Calu3 (cell line): ENCODE measurements around the gene SPTBN4. TPM values are rescaled to one million over a fixed set of nuclear protein-coding genes. Genes with fewer than 3 reads are reported as not detected.

Experiments used
- BruUV-seq: library from RNA; stranded (reverse); fragments of 400-500 nt; replicated peaks from 2 replicates; lab custom pipeline; 2021; lab: Mats Ljungman, UMichigan
- CTCF ChIA-PET: fragments of 300-600 bp; sonication (Branson Sonifier 250); formaldehyde crosslinking; loops from one replicate; lab custom pipeline; 2022; ENCODE audit warnings: antibody characterized with exemption; lab: Charles Lee
- DNase-seq: peaks from one replicate; pipeline ENCODE4 v3.0.0; 2022
- H3K27ac Mint-ChIP-seq: one replicate; pipeline ENCODE4 v1.8.0; 2022; ENCODE audit warnings: mixed read lengths; ENCODE audit not compliant: unreplicated experiment
- H3K27me3 Mint-ChIP-seq: one replicate; pipeline ENCODE4 v1.8.0; 2022; ENCODE audit warnings: mixed read lengths; ENCODE audit not compliant: unreplicated experiment
- H3K36me3 Mint-ChIP-seq: one replicate; pipeline ENCODE4 v1.8.0; 2022; ENCODE audit warnings: mild to moderate bottlenecking, moderate library complexity, mixed read lengths; ENCODE audit not compliant: insufficient read depth, unreplicated experiment
- H3K4me1 Mint-ChIP-seq: one replicate; pipeline ENCODE4 v1.8.0; 2022; ENCODE audit warnings: mild to moderate bottlenecking, low read depth, mixed read lengths; ENCODE audit not compliant: unreplicated experiment
- H3K4me3 Mint-ChIP-seq: one replicate; pipeline ENCODE4 v1.8.0; 2022; ENCODE audit warnings: mild to moderate bottlenecking, low read depth, moderate library complexity, mixed read lengths; ENCODE audit not compliant: unreplicated experiment
- H3K9me3 Mint-ChIP-seq: one replicate; pipeline ENCODE4 v1.8.0; 2022; ENCODE audit warnings: low read depth, mixed read lengths; ENCODE audit not compliant: unreplicated experiment
- intact Hi-C: fragments of 100-400 bp; cut with micrococcal nuclease; formaldehyde crosslinking; loops from one replicate; pipeline ENCODE4 v1.10.0; 2022; ENCODE audit not compliant: unreplicated experiment
- total RNA-seq: library from RNA; stranded (reverse); gene quantifications from 2 replicates; pipeline ENCODE4 v1.2.3, GENCODE V29; 2022
- TF ChIP-seq, protein P1 (sequence below): fragments of 200-600 bp; IDR thresholded peaks from one replicate; pipeline ENCODE4 v1.8.0; 2022; ENCODE audit warnings: antibody characterized with exemption; ENCODE audit not compliant: unreplicated experiment

SPTBN4 gene
- total RNA-seq, 1 experiment from 2014 or later: 0.80 TPM

GRCh38 chr19:40553885-40554857, 87.4 kb downstream of the SPTBN4 start:
- no TSS peak for BruUV-seq
- no peaks in the 10 kb centered on the region for H3K4me1 Mint-ChIP-seq
- peak; percentile 11 for DNase-seq
- H3K27ac Mint-ChIP-seq: no peak overlapping the region
- no peaks in the 10 kb centered on the region for H3K9me3 Mint-ChIP-seq
- TF ChIP-seq, protein P1, sequence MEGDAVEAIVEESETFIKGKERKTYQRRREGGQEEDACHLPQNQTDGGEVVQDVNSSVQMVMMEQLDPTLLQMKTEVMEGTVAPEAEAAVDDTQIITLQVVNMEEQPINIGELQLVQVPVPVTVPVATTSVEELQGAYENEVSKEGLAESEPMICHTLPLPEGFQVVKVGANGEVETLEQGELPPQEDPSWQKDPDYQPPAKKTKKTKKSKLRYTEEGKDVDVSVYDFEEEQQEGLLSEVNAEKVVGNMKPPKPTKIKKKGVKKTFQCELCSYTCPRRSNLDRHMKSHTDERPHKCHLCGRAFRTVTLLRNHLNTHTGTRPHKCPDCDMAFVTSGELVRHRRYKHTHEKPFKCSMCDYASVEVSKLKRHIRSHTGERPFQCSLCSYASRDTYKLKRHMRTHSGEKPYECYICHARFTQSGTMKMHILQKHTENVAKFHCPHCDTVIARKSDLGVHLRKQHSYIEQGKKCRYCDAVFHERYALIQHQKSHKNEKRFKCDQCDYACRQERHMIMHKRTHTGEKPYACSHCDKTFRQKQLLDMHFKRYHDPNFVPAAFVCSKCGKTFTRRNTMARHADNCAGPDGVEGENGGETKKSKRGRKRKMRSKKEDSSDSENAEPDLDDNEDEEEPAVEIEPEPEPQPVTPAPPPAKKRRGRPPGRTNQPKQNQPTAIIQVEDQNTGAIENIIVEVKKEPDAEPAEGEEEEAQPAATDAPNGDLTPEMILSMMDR: no peak
- peaks cover 92% of the 10 kb centered on the region for H3K27me3 Mint-ChIP-seq
- CTCF ChIA-PET: interaction anchor here (0.9 to 1.6 kb wide), 2 partner anchors 23 to 81 kb away, joined by 3 read pairs; no protein-coding TSS in a partner anchor
- H3K4me3 Mint-ChIP-seq: no peak overlapping the region
- no peaks in the 10 kb centered on the region for H3K36me3 Mint-ChIP-seq
- intact Hi-C loops: no loop called here

GRCh38 chr19:40555978-40556689, 89.3 kb downstream of the SPTBN4 start:
- BruUV-seq: no TSS peak
- intact Hi-C loops: no loop called here
- TF ChIP-seq, protein P1: no peak
- CTCF ChIA-PET: interaction anchor here (0.6 to 1.2 kb wide), 4 partner anchors 14 to 47 kb away, joined by 3 to 6 read pairs (median 4); no protein-coding TSS in a partner anchor
- no peak overlapping the region for H3K4me3 Mint-ChIP-seq
- H3K9me3 Mint-ChIP-seq: no peaks in the 10 kb centered on the region
- H3K27me3 Mint-ChIP-seq: peaks cover 91% of the 10 kb centered on the region
- no peak for DNase-seq
- no peaks in the 10 kb centered on the region for H3K36me3 Mint-ChIP-seq
- H3K4me1 Mint-ChIP-seq: no peaks in the 10 kb centered on the region
- no peak overlapping the region for H3K27ac Mint-ChIP-seq

DNA sequence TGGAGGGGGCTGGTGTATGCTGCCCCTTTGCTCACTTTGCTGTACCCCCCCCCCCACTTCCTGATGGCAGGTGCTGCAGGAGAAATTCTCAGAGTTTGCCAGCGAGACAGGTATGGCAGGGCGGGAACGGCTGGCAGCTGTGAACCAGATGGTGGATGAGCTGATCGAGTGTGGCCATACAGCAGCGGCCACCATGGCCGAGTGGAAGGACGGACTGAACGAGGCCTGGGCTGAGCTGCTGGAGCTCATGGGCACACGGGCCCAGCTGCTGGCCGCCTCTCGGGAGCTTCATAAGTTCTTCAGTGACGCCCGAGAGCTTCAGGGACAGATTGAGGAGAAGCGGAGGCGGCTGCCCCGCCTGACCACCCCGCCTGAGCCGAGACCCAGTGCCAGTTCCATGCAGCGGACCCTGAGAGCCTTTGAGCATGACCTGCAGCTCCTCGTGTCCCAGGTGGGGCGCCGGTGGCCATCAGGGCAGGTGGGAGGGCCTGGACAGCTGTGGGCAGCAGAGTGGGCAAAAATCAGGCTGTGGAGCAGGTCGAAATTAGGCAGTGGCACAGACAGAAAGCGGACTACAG, 90.2 kb downstream of the SPTBN4 start:
- Mint-ChIP-seq H3K36me3 (no peaks in the 10 kb centered on the region), H3K27ac (no peak overlapping the region), H3K9me3 (no peaks in the 10 kb centered on the region), H3K27me3 (peaks cover 93% of the 10 kb centered on the region), H3K4me1 (no peaks in the 10 kb centered on the region), H3K4me3 (no peak overlapping the region)
- DNase-seq: no peak
- intact Hi-C loops: no loop called here
- TF ChIP-seq, protein P1: no peak
- no TSS peak for BruUV-seq
- CTCF ChIA-PET: interaction anchor here (0.6 to 1.0 kb wide), 3 partner anchors 13 to 16 kb away, joined by 3 to 4 read pairs (median 3); no protein-coding TSS in a partner anchor

GRCh38 chr19:40559394-40559793, 92.6 kb downstream of the SPTBN4 start:
- no peaks in the 10 kb centered on the region for H3K4me1 Mint-ChIP-seq
- no TSS peak for BruUV-seq
- no peak overlapping the region for H3K4me3 Mint-ChIP-seq
- TF ChIP-seq, protein P1: no peak
- no peaks in the 10 kb centered on the region for H3K36me3 Mint-ChIP-seq
- intact Hi-C loops: no loop called here
- H3K27me3 Mint-ChIP-seq: peaks cover 88% of the 10 kb centered on the region
- CTCF ChIA-PET: no interaction called here
- H3K9me3 Mint-ChIP-seq: no peaks in the 10 kb centered on the region
- no peak for DNase-seq
- H3K27ac Mint-ChIP-seq: no peak overlapping the region
